ENCODE data around the gene PHF20.
"Not testable (repeated sequence)": the region's sequence is repeated elsewhere in the genome, so short reads cannot be mapped to it uniquely, and the experiment has no call there.

PHF20 gene

GRCh38 chr20:35956616-35957015, 184.8 kb downstream of the PHF20 start:
- no peak overlapping the region for H3K4me3 ChIP-seq (replicated peaks; ENCODE audit: low read depth, low read length)

DNA sequence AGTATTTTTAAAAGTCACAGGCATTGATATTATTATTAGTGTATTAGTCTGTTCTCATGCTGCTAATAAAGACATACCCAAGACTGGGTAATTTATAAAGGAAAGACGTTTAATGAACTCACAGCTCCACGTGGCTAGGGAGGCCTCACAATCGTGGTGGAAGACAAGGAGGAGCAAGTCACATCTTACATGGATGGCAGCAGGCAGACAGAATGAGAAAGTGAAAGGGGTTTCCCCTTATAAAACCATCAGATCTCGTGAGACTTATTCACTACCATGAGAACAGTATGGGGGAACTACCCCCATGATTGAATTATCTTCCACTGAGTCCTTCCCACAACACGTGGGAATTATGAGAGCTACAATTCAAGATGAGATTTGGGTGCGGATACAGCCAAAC, 187.5 kb downstream of the PHF20 start:
- not testable (repeated sequence) for H3K4me3 ChIP-seq (replicated peaks; ENCODE audit: low read depth, low read length); DNase-seq (ENCODE audit: low read depth)

More at GRCh38 chr20:35956616-35957015, 184.8 kb downstream of the PHF20 start:
- no peak for DNase-seq (ENCODE audit: low read depth)
- TF ChIP-seq, protein P1, sequence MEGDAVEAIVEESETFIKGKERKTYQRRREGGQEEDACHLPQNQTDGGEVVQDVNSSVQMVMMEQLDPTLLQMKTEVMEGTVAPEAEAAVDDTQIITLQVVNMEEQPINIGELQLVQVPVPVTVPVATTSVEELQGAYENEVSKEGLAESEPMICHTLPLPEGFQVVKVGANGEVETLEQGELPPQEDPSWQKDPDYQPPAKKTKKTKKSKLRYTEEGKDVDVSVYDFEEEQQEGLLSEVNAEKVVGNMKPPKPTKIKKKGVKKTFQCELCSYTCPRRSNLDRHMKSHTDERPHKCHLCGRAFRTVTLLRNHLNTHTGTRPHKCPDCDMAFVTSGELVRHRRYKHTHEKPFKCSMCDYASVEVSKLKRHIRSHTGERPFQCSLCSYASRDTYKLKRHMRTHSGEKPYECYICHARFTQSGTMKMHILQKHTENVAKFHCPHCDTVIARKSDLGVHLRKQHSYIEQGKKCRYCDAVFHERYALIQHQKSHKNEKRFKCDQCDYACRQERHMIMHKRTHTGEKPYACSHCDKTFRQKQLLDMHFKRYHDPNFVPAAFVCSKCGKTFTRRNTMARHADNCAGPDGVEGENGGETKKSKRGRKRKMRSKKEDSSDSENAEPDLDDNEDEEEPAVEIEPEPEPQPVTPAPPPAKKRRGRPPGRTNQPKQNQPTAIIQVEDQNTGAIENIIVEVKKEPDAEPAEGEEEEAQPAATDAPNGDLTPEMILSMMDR (IDR thresholded peaks at IDR 0.05; ENCODE audit: low read length, missing control alignments): no peak

- TF ChIP-seq, protein P1 (IDR thresholded peaks at IDR 0.05; ENCODE audit: low read length, missing control alignments): no peak
- DNase-seq (ENCODE audit: low read depth): no peak
These were observed 192.1 kb downstream of the PHF20 start for GRCh38 chr20:35963878-35964277.

DNA sequence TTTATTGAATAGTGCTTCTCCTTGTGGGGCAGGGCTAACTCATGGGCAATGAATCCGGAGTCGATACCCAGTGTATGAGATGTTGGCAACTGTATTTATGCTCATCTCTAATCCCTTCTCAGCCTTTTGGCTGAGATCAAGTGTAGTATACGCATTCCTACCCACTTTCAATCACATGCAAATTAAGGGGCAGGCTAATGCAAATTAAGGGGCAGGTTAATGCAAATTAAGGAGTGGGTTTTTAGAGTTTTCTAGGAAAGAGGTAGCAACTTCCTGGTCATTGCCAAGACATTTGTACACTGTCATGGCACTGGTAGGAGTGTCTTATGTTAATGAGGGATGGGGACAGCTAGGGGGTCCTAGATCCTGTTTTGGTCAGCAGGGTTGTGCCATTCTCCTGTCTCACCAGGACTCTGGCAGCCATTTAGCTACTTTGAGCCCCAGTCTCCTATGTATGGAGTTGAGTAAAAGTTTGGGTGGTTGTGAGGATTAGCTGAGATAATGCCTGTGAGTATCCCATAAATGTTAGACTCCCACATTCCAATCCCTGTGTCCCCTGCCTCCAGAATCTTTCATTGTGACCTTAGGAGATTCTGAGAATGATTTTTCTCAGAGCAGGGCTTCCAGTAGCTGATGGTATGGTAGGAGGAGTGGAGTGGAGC, 196.3 kb downstream of the PHF20 start, which contains the start of gene CNBD2:
Gene CNBD2 (plus strand): TSS at position 612 of the 662 bp plus-strand sequence. CDS start 173 bp downstream, outside the sequence.
- TF ChIP-seq, protein P1 (IDR thresholded peaks at IDR 0.05; ENCODE audit: low read length, missing control alignments): no peak
- no peak within 1 kb of the TSS for H3K4me3 ChIP-seq (replicated peaks; ENCODE audit: low read depth, low read length)
- no peak for DNase-seq (ENCODE audit: low read depth)

More at GRCh38 chr20:35963878-35964277, 192.1 kb downstream of the PHF20 start:
- no peak overlapping the region for H3K4me3 ChIP-seq (replicated peaks; ENCODE audit: low read depth, low read length)

- DNase-seq (ENCODE audit: low read depth): no peak
- no peak overlapping the region for H3K4me3 ChIP-seq (replicated peaks; ENCODE audit: low read depth, low read length)
- TF ChIP-seq, protein P1 (IDR thresholded peaks at IDR 0.05; ENCODE audit: low read length, missing control alignments): no peak
These were observed 197.1 kb downstream of the PHF20 start for GRCh38 chr20:35968930-35969329.

GRCh38 chr20:35971981-35972380, 200.2 kb downstream of the PHF20 start:
- TF ChIP-seq, protein P1 (IDR thresholded peaks at IDR 0.05; ENCODE audit: low read length, missing control alignments): no peak
- no peak for DNase-seq (ENCODE audit: low read depth)
- H3K4me3 ChIP-seq (replicated peaks; ENCODE audit: low read depth, low read length): no peak overlapping the region

- TF ChIP-seq, protein P1 (IDR thresholded peaks at IDR 0.05; ENCODE audit: low read length, missing control alignments): no peak
- DNase-seq (ENCODE audit: low read depth): no peak
- no peak overlapping the region for H3K4me3 ChIP-seq (replicated peaks; ENCODE audit: low read depth, low read length)
These were observed 200.6 kb downstream of the PHF20 start for GRCh38 chr20:35972462-35972861.
